ENCODE measurements around the gene CCDC144A. TPM values are rescaled to one million over a fixed set of nuclear protein-coding genes. Genes with fewer than 3 reads are reported as not detected.
A peak's percentile ranks its signal among the peaks of the same experiment; 100 is the strongest.

Gene CCDC144A
- total RNA-seq, 1 experiment from 2014 or later = 1.9 TPM

- H2BK20ac ChIP-seq (ENCODE audit: low read depth, low read length, poor library complexity, severe bottlenecking) = no peak overlapping the region
- H2BK15ac ChIP-seq (ENCODE audit: low read depth, low read length) = no peak overlapping the region
- H2BK12ac ChIP-seq (ENCODE audit: insufficient read length, low read depth, low read length) = no peak overlapping the region
- no peak overlapping the region for H4K8ac ChIP-seq (replicated peaks; ENCODE audit: insufficient read length, low read depth, low read length)
- no peaks in the 10 kb centered on the region for H3K79me1 ChIP-seq (ENCODE audit: insufficient read depth, low read depth, low read length, poor library complexity, severe bottlenecking)
- H3T11ph ChIP-seq (ENCODE audit: low read length) = no peak overlapping the region
- no peak overlapping the region for H4K5ac ChIP-seq (ENCODE audit: insufficient read length, low read depth, low read length)
- no peaks in the 10 kb centered on the region for H3K23me2 ChIP-seq (ENCODE audit: insufficient read length, low read depth, low read length, poor library complexity, severe bottlenecking)
- no peak overlapping the region for H2BK5ac ChIP-seq (ENCODE audit: insufficient read length, low read length)
- H3K27ac ChIP-seq (ENCODE audit: insufficient read length, low read depth, low read length) = no peak overlapping the region
- H3K9ac ChIP-seq (ENCODE audit: extremely low read depth, insufficient read length, low read length) = no peak overlapping the region
- H3K79me2 ChIP-seq (ENCODE audit: insufficient read depth, low read length) = no peaks in the 10 kb centered on the region
- no peaks in the 10 kb centered on the region for H4K20me1 ChIP-seq (ENCODE audit: control insufficient read depth, insufficient read depth, insufficient read length)
- DNase-seq = peak; percentile 31
- H4K91ac ChIP-seq (ENCODE audit: insufficient read length, low read depth, low read length) = no peak overlapping the region
- H2AFZ ChIP-seq (ENCODE audit: low read length) = no peak overlapping the region
- no peak overlapping the region; a peak in 1 of 7 replicates for H3K27ac Mint-ChIP-seq
- H3K9me3 Mint-ChIP-seq = no peaks in the 10 kb centered on the region; a peak in 1 of 5 replicates
- no peak overlapping the region for H2AK5ac ChIP-seq (ENCODE audit: insufficient read length, low read length)
- H3K23ac ChIP-seq (ENCODE audit: insufficient read length, low read depth, low read length) = no peak overlapping the region
- no peaks in the 10 kb centered on the region for H3K27me3 ChIP-seq (ENCODE audit: insufficient read depth, low read length)
- H2BK120ac ChIP-seq (ENCODE audit: low read depth, low read length, poor library complexity, severe bottlenecking) = no peak overlapping the region
- no peaks in the 10 kb centered on the region for H3K4me1 ChIP-seq (ENCODE audit: insufficient read depth, low read length)
- H3K4me1 Mint-ChIP-seq = peaks cover 16 to 17% of the 10 kb centered on the region in 2 experiments
- no CpG with 5 or more reads among the region's 7 CpGs for WGBS (ENCODE audit: extremely low coverage, insufficient read length, low lambda C conversion rate)
- H3K14ac ChIP-seq (ENCODE audit: insufficient read depth, low read length) = no peak overlapping the region
- no peaks in the 10 kb centered on the region; a peak in 1 of 7 replicates for H3K36me3 Mint-ChIP-seq (ENCODE audit: insufficient read depth in 1 of 3, low read depth in 3 of 3)
- H3K9me3 ChIP-seq (ENCODE audit: control insufficient read depth, low read depth, low read length) = no peaks in the 10 kb centered on the region
- H3K18ac ChIP-seq (ENCODE audit: insufficient read length, low read depth, low read length) = no peak overlapping the region
- no peak overlapping the region for H3K4me2 ChIP-seq (ENCODE audit: insufficient read depth, insufficient read length, low read length)
- H3K56ac ChIP-seq (ENCODE audit: insufficient read length, low read depth, low read length) = no peak overlapping the region
- no peak overlapping the region for H3K4ac ChIP-seq (ENCODE audit: low read depth, low read length)
- no peak overlapping the region for H3K4me3 Mint-ChIP-seq
- no peak for TF ChIP-seq CTCF (conservative IDR thresholded peaks at IDR 0.05)
- H3K27me3 Mint-ChIP-seq (ENCODE audit: low read depth) = peaks cover 21% of the 10 kb centered on the region
Observed at GRCh38 chr17:16820161-16820877, 130.3 kb downstream of the CCDC144A start.

Measured in H9 (cell line).